Activated T-cell treated with anti-CD3 and anti-CD28 coated beads, Interleukin-2, amount 50 U/mL, for 72 hours (primary cell): Measurements from ENCODE around the gene KDF1. TPM values are rescaled to one million over a fixed set of nuclear protein-coding genes. Genes with fewer than 3 reads are reported as not detected.
A peak's percentile ranks its signal among the peaks of the same experiment; 100 is the strongest.
"Not testable (repeated sequence)": the region's sequence is repeated elsewhere in the genome, so short reads cannot be mapped to it uniquely, and the experiment has no call there.

ENCODE experiments used
- ATAC-seq, 2 donors: fragments of 150-1000 bp; cut with Tn5 transposase; replicated peaks in 1 of 2; 2 replicates each; pipeline ENCODE4 v1.10.0; 2021; ENCODE audit warnings: moderate library complexity in 2 of 2, mild to moderate bottlenecking in 1 of 2
- DNase-seq, 2 donors: peaks; one replicate each; pipeline ENCODE4 v3.0.0; 2021 to 2022; ENCODE audit warnings: mixed read lengths in 1 of 2
- H3K27ac Mint-ChIP-seq: one replicate; pipeline ENCODE4 v1.8.0; 2022; ENCODE audit warnings: mild to moderate bottlenecking, moderate library complexity, mixed read lengths
- H3K27me3 Mint-ChIP-seq: one replicate; pipeline ENCODE4 v1.8.0; 2022; ENCODE audit warnings: low read depth, mixed read lengths
- H3K36me3 Mint-ChIP-seq, 2 donors: one replicate each; pipeline ENCODE4 v1.8.0; 2022; ENCODE audit warnings: mixed read lengths in 2 of 2, mild to moderate bottlenecking in 1 of 2; ENCODE audit not compliant: insufficient read depth in 2 of 2
- H3K4me1 Mint-ChIP-seq: one replicate; pipeline ENCODE4 v1.8.0; 2022; ENCODE audit warnings: low read depth, mixed read lengths
- H3K4me3 Mint-ChIP-seq, 2 donors: one replicate each; pipeline ENCODE4 v1.8.0; 2022; ENCODE audit warnings: mild to moderate bottlenecking in 2 of 2, mixed read lengths in 2 of 2, moderate library complexity in 2 of 2
- H3K9me3 Mint-ChIP-seq, 2 donors: one replicate each; pipeline ENCODE4 v1.8.0; 2022; ENCODE audit warnings: mixed read lengths in 2 of 2
- total RNA-seq, 2 donors: library from RNA; stranded (reverse); gene quantifications; one replicate each; pipeline ENCODE4 v1.2.3, GENCODE V29; 2022

Gene KDF1
- total RNA-seq, 2 donors from 2014 or later: 1.1 TPM

DNA sequence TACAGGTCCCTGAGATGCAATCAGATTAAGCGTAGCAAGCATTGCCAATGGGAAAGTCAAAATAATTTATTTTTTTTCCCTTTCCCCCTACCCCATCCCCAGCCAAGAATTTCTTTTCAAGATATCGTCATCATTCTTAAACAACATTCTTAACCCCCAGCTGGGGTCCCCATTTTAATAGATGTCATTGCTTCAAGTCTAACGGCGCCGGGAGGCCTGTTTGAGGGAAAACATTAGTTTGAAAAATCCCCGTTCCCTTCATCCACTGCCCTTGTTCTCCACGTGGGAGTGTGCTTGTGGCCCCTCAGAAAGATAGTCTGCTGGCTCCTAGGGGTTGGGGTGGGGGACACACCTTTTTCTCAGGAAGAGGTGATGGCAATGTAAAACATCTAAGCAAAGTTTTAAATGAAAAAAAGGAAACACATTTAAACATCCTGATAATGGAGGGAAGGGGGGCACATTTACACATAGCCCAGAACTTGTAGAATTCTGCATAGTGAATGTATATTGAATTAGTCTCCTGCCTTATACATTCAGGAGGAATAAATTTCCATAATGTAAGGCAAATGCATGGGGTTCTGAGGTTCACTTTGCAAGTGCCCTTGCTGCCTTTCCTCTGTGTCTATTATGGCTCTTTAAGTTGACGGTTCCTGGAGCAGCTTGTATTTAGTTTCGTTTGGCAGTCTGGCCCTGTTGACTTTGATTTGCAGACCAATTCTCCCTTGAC, 40.0 kb upstream of the KDF1 start:
- H3K9me3 Mint-ChIP-seq: no peaks in the 10 kb centered on the region
- no peak overlapping the region for H3K4me3 Mint-ChIP-seq
- DNase-seq: no peak
- no peaks in the 10 kb centered on the region for H3K36me3 Mint-ChIP-seq
- peaks cover 10% of the 10 kb centered on the region for H3K4me1 Mint-ChIP-seq
- no peak for ATAC-seq
- H3K27ac Mint-ChIP-seq: no peak overlapping the region
- H3K27me3 Mint-ChIP-seq: peaks cover 31% of the 10 kb centered on the region

DNA sequence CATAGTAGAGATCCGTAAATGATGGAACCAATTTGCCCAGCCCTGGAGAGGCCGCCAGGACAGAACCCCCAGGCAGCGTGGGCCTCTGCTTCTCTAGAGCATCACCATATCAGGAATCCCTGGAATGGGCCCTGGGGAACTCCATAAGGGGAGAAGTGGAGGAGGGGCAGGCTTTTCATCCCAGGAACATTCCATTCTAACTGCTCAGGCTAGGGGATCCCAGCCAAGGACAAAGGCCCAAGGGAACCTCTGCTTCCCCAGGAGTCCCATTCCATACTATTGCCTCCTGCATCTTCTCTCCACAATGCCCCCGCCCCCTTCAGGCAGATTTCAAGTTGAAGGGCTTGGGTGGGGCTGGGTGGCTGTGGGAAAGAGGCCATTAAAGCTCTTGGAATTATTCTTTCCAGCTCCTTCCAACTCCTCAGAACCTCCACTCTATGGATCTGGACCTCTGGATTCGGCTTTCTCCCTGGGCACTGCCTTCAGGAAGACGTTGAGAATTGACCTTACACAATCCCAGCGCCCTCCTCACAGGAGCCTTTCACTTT, 39.2 kb upstream of the KDF1 start:
- Mint-ChIP-seq H3K9me3 (no peaks in the 10 kb centered on the region), H3K27ac (no peak overlapping the region), H3K27me3 (peaks cover 38% of the 10 kb centered on the region), H3K36me3 (no peaks in the 10 kb centered on the region), H3K4me1 (peaks cover 10% of the 10 kb centered on the region), H3K4me3 (no peak overlapping the region)
- no peak for ATAC-seq
- no peak for DNase-seq

- Mint-ChIP-seq H3K36me3 (no peaks in the 10 kb centered on the region), H3K4me1 (peaks cover 10% of the 10 kb centered on the region), H3K4me3 (no peak overlapping the region), H3K27ac (no peak overlapping the region), H3K9me3 (no peaks in the 10 kb centered on the region), H3K27me3 (peaks cover 38% of the 10 kb centered on the region)
- peak in 1 of 2 donors; percentile 15 for DNase-seq
- no peak for ATAC-seq
These were observed 38.4 kb upstream of the KDF1 start for GRCh38 chr1:26998429-26999300.

- Mint-ChIP-seq H3K9me3 (no peaks in the 10 kb centered on the region), H3K27me3 (peaks cover 49% of the 10 kb centered on the region), H3K36me3 (no peaks in the 10 kb centered on the region), H3K4me1 (peaks cover 23% of the 10 kb centered on the region), H3K4me3 (no peak overlapping the region), H3K27ac (no peak overlapping the region)
- ATAC-seq (no peak), DNase-seq (no peak)
These were observed 36.4 kb upstream of the KDF1 start for GRCh38 chr1:26996665-26997064.

- H3K4me1 Mint-ChIP-seq: peaks cover 29% of the 10 kb centered on the region
- no peaks in the 10 kb centered on the region for H3K9me3 Mint-ChIP-seq
- H3K36me3 Mint-ChIP-seq: no peaks in the 10 kb centered on the region
- ATAC-seq: no peak
- H3K27me3 Mint-ChIP-seq: peaks cover 55% of the 10 kb centered on the region
- DNase-seq: no peak
- no peak overlapping the region for H3K27ac Mint-ChIP-seq
- no peak overlapping the region for H3K4me3 Mint-ChIP-seq
These were observed 35.8 kb upstream of the KDF1 start for GRCh38 chr1:26996024-26996423.

DNA sequence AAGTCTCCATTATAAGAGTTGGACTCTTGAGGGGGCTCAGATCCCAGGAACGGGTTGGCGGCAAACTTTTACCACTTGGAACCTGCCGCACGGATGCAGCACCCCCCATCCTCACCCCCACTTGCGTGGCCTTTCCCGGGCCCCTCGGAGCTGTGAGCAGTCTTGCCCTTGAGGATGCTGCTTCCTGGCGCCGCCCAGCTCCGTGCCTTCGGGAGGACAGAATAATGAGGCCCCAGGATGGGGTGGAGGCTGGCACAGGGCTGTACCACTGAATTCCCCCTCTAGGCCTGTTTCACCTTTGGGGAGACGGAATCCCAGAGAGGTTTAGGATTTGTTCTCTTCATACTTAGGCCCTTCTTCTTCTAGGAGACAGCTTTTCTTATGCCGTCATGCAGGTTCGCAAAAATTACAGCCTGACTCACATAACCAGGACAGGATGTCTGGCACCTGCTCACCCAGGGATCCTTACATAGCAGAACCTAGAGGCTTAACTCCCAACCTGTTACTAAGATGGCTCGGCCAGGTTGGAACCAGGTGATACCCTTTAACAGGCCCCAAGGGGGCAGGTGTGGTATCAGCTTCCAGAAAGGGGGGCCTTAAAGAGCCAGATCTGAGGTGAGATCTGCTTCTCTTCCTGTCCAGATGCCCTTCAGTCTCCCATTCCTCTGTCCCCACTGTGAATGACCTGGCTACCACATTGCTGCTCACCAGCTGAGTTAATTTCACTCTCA, 34.7 kb upstream of the KDF1 start:
- peaks cover 32% of the 10 kb centered on the region for H3K4me1 Mint-ChIP-seq
- ATAC-seq (no peak), DNase-seq (no peak)
- H3K27ac Mint-ChIP-seq: no peak overlapping the region
- peak overlapping the region; percentile 56 to 71 for H3K4me3 Mint-ChIP-seq
- H3K27me3 Mint-ChIP-seq: peaks cover 60% of the 10 kb centered on the region
- no peaks in the 10 kb centered on the region for H3K36me3 Mint-ChIP-seq
- H3K9me3 Mint-ChIP-seq: no peaks in the 10 kb centered on the region

DNA sequence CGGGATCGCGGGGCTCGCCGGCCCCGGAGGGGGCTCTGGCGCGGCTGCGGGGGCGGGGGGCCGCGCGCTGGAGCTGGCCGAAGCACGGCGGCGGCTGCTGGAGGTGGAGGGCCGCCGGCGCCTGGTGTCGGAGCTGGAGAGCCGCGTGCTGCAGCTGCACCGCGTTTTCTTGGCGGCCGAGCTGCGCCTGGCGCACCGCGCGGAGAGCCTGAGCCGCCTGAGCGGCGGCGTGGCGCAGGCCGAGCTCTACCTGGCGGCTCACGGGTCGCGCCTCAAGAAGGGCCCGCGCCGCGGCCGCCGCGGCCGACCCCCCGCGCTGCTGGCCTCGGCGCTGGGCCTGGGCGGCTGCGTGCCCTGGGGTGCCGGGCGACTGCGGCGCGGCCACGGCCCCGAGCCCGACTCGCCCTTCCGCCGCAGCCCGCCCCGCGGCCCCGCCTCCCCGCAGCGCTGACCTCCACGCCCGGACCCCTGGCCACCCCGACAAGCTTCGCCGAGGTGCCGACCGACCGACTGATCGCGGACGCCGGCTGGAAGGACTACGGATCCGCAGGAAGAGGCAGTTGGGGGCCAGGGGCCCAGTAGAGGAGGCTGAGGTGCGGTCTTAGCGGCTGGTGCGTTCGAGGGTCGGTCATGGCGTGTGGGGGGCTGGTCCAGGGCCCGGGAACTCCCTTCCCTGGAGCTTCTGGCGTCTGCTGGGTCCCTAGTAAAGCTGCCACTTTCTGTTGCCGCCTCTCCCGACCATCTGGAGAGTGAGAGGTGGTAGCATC, 33.9 kb upstream of the KDF1 start:
- no peaks in the 10 kb centered on the region for H3K36me3 Mint-ChIP-seq
- H3K9me3 Mint-ChIP-seq: no peaks in the 10 kb centered on the region
- H3K4me3 Mint-ChIP-seq: peak overlapping the region; percentile 56 to 89
- peak; percentile 41 to 47 for DNase-seq
- ATAC-seq: peak; percentile 33 to 39
- peaks cover 32% of the 10 kb centered on the region for H3K4me1 Mint-ChIP-seq
- no peak overlapping the region for H3K27ac Mint-ChIP-seq
- peaks cover 65% of the 10 kb centered on the region for H3K27me3 Mint-ChIP-seq

DNA sequence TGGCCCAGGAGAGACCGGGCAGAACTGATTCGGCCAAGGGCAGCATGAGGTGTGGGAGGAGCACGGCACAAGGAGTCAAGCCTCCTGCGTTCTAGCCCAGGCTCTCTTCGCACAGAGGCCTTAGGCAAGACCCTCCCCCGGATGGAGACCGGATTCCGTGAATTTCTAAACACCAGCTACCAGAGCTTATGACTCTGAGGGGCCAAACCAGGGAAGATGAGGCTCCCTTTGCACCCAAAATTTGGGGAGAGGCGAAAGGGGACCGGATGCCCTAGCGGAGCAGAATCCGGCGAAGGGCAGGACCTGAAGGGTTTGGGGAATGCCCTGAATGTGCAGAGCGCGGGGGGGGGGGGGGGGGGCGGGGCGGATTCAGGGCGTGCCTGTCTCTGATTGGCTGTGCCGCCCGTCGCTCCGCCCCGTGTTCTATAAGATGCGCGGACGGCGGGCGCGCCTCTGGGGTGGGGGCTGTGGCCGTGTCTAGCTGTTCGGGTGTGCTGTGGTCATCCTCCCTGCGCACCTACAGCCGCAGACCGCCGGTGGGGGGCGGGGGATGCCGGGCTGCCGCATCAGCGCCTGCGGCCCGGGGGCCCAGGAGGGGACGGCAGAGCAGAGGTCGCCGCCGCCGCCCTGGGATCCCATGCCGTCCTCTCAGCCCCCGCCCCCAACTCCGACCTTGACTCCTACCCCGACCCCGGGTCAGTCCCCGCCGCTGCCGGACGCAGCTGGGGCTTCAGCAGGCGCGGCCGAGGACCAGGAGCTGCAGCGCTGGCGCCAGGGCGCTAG, 33.2 kb upstream of the KDF1 start, which contains the start of gene TRNP1:
TSS of gene TRNP1 (plus strand) at position 456 of the 783 bp plus-strand sequence. CDS start at position 551, 95 bp downstream.
- Mint-ChIP-seq H3K4me1 (peaks cover 32% of the 10 kb centered on the region), H3K27ac (peak within 1 kb of the TSS; percentile 22), H3K27me3 (peaks cover 65% of the 10 kb centered on the region), H3K9me3 (no peaks in the 10 kb centered on the region), H3K4me3 (peak within 1 kb of the TSS; percentile 83 to 89), H3K36me3 (no peaks in the 10 kb centered on the region)
- ATAC-seq (peak; percentile 72 to 75), DNase-seq (peak; percentile 75 to 81)

- Mint-ChIP-seq H3K36me3 (no peaks in the 10 kb centered on the region), H3K27me3 (peaks cover 54% of the 10 kb centered on the region), H3K4me1 (peaks cover 23% of the 10 kb centered on the region), H3K9me3 (no peaks in the 10 kb centered on the region), H3K4me3 (peak overlapping the region; percentile 39 to 77), H3K27ac (no peak overlapping the region)
- DNase-seq: peak; percentile 30 to 42
- peak; percentile 55 to 61 for ATAC-seq
These were observed 31.2 kb upstream of the KDF1 start for GRCh38 chr1:26991310-26992116.

GRCh38 chr1:26989403-26990109, 29.3 kb upstream of the KDF1 start:
- H3K9me3 Mint-ChIP-seq: not testable (repeated sequence)

More at GRCh38 chr1:26989403-26990109, 29.3 kb upstream of the KDF1 start:
- DNase-seq, ATAC-seq, H3K27ac Mint-ChIP-seq, H3K4me3 Mint-ChIP-seq, H3K36me3 Mint-ChIP-seq: not testable (repeated sequence)
- peaks cover 23% of the 10 kb centered on the region for H3K4me1 Mint-ChIP-seq
- peaks cover 45% of the 10 kb centered on the region for H3K27me3 Mint-ChIP-seq
